GM23248 (cell line): ENCODE measurements around the gene PJA2. TPM values are rescaled to one million over a fixed set of nuclear protein-coding genes. Genes with fewer than 3 reads are reported as not detected.
"Not testable (repeated sequence)": the region's sequence is repeated elsewhere in the genome, so short reads cannot be mapped to it uniquely, and the experiment has no call there.

Experiments used
- DNase-seq: peaks from one replicate; pipeline ENCODE4 v3.0.0-alpha.2; 2015
- H2AFZ ChIP-seq: fragments of 200-600 bp; sonication (generic); 2 replicates; pipeline ENCODE4 v1.6.1; 2016; ENCODE audit warnings: antibody characterized with exemption
- H3F3A ChIP-seq: fragments of 200-600 bp; sonication (generic); 2 replicates; pipeline ENCODE4 v1.6.1; 2016; ENCODE audit warnings: mild to moderate bottlenecking, antibody characterized with exemption, mixed run types; ENCODE audit not compliant: insufficient read depth
- H3K27ac ChIP-seq: fragments of 200-600 bp; sonication (generic); 2 replicates; pipeline ENCODE4 v1.5.1; 2016; ENCODE audit warnings: mild to moderate bottlenecking
- H3K27me3 ChIP-seq: fragments of 200-600 bp; sonication (generic); replicated peaks from 2 replicates; pipeline ENCODE4 v1.6.1; 2016; ENCODE audit warnings: mild to moderate bottlenecking; ENCODE audit not compliant: insufficient read depth
- H3K36me3 ChIP-seq: fragments of 200-600 bp; sonication (generic); 2 replicates; pipeline ENCODE4 v1.6.1; 2016; ENCODE audit warnings: low read depth, mild to moderate bottlenecking
- H3K4me1 ChIP-seq: fragments of 200-600 bp; sonication (generic); 2 replicates; pipeline ENCODE4 v1.6.1; 2016; ENCODE audit warnings: mild to moderate bottlenecking; ENCODE audit not compliant: insufficient read depth
- H3K4me2 ChIP-seq: fragments of 200-600 bp; sonication (generic); one replicate; pipeline ENCODE4 v1.6.1; 2016; ENCODE audit warnings: mild to moderate bottlenecking; ENCODE audit not compliant: unreplicated experiment
- H3K4me3 ChIP-seq: fragments of 200-600 bp; sonication (generic); 2 replicates; pipeline ENCODE4 v1.5.1; 2016; ENCODE audit warnings: mild to moderate bottlenecking
- H3K79me2 ChIP-seq: fragments of 200-600 bp; sonication (generic); 2 replicates; pipeline ENCODE4 v1.6.1; 2016; ENCODE audit warnings: mild to moderate bottlenecking; ENCODE audit not compliant: insufficient read depth
- H3K9ac ChIP-seq: fragments of 200-600 bp; sonication (generic); 2 replicates; pipeline ENCODE4 v1.6.1; 2016; ENCODE audit warnings: mild to moderate bottlenecking
- H3K9me2 ChIP-seq: fragments of 200-600 bp; sonication (generic); 2 replicates; pipeline ENCODE4 v1.6.1; 2016; ENCODE audit warnings: mixed run types, mild to moderate bottlenecking, moderate library complexity; ENCODE audit not compliant: insufficient read depth
- H3K9me3 ChIP-seq: fragments of 200-600 bp; sonication (generic); one replicate; pipeline ENCODE4 v1.6.1; 2017; ENCODE audit warnings: low read depth
- H4K20me1 ChIP-seq: fragments of 200-600 bp; sonication (generic); 2 replicates; pipeline ENCODE4 v1.6.0; 2016; ENCODE audit not compliant: insufficient read depth
- EZH2 ChIP-seq: fragments of 200-600 bp; sonication (generic); IDR thresholded peaks from 2 replicates; pipeline ENCODE4 v1.6.1; 2018; ENCODE audit warnings: antibody characterized with exemption, mild to moderate bottlenecking; ENCODE audit not compliant: insufficient read depth, poor library complexity, severe bottlenecking
- EZH2phosphoT487 ChIP-seq: fragments of 200-600 bp; sonication (generic); IDR thresholded peaks from 2 replicates; pipeline ENCODE4 v1.6.1; 2018; ENCODE audit warnings: antibody characterized with exemption, moderate library complexity, mild to moderate bottlenecking, low read depth; ENCODE audit not compliant: insufficient read depth
- WGBS, 2 experiments: methylation state at CpG; one replicate each; pipeline ENCODE4 v1.1.6; 2015 to 2017; ENCODE audit warnings: low lambda C conversion rate in 2 of 2, low coverage in 1 of 2; ENCODE audit errors: missing lambda C conversion rate in 2 of 2; 5-methylcytosine and 5-hydroxymethylcytosine counted together
- in situ Hi-C: fragments of 300-500 bp; cut with MboI; formaldehyde crosslinking; loops from 2 replicates; pipeline ENCODE4 v1.15.0; 2020
- polyA plus RNA-seq: library from polyadenylated mRNA; unstranded; fragments of >200 nt; fragmentation: Nextera tagmentation; extraction: Ambion mirVana; gene quantifications from 2 replicates; pipeline ENCODE4 v1.2.1, GENCODE V29; 2016
- total RNA-seq: library from RNA; depleted of rRNA; stranded (reverse); fragments of >200 nt; shearing (Covaris generic); gene quantifications from 2 replicates; pipeline ENCODE4 v1.2.3, GENCODE V29; 2014

The PJA2 gene
- total and polyA plus RNA-seq, 2 experiments from 2014 or later = 76.4 to 95.3 TPM

- Histone ChIP-seq H3K9me3 (no peaks in the 10 kb centered on the region), H2AFZ (no peak overlapping the region), H3K4me3 (no peak overlapping the region), H3K4me1 (no peaks in the 10 kb centered on the region), H3K9me2 (no peaks in the 10 kb centered on the region), H3K79me2 (no peaks in the 10 kb centered on the region), H3K9ac (no peak overlapping the region), H3K27me3 (no peaks in the 10 kb centered on the region), H4K20me1 (no peaks in the 10 kb centered on the region), H3F3A (no peaks in the 10 kb centered on the region), H3K36me3 (no peaks in the 10 kb centered on the region), H3K4me2 (no peak overlapping the region), H3K27ac (no peak overlapping the region)
- 85 to 87% methylated on average over 9 of the region's 9 CpGs for WGBS, 2 experiments
- no peak for DNase-seq
- in situ Hi-C loops = no loop called here
- TF ChIP-seq EZH2 (no peak), EZH2phosphoT487 (no peak)
These were observed 111.9 kb downstream of the PJA2 start for GRCh38 chr5:109297900-109298299.

GRCh38 chr5:109291090-109291489 is 118.7 kb downstream of the PJA2 start:
- Histone ChIP-seq H3K9ac (no peak overlapping the region), H4K20me1 (no peaks in the 10 kb centered on the region), H3K36me3 (no peaks in the 10 kb centered on the region), H3K9me3 (peaks cover 3% of the 10 kb centered on the region), H2AFZ (no peak overlapping the region), H3K27me3 (no peaks in the 10 kb centered on the region), H3K4me1 (no peaks in the 10 kb centered on the region), H3K27ac (no peak overlapping the region), H3K9me2 (no peaks in the 10 kb centered on the region), H3K79me2 (no peaks in the 10 kb centered on the region), H3K4me3 (no peak overlapping the region), H3F3A (no peaks in the 10 kb centered on the region), H3K4me2 (no peak overlapping the region)
- WGBS, 2 experiments = 73 to 81% methylated on average over 6 of the region's 6 CpGs
- in situ Hi-C loops = no loop called here
- TF ChIP-seq EZH2phosphoT487 = no peak
- no peak for TF ChIP-seq EZH2
- DNase-seq = no peak

GRCh38 chr5:109290231-109290630 is 119.5 kb downstream of the PJA2 start:
- no peak overlapping the region for H3K9ac ChIP-seq
- H3K4me2 ChIP-seq = no peak overlapping the region
- peaks cover 3% of the 10 kb centered on the region for H3K9me3 ChIP-seq
- no peaks in the 10 kb centered on the region for H3K79me2 ChIP-seq
- no peak overlapping the region for H3K4me3 ChIP-seq
- H3F3A ChIP-seq = no peaks in the 10 kb centered on the region
- no peaks in the 10 kb centered on the region for H3K27me3 ChIP-seq
- H4K20me1 ChIP-seq = no peaks in the 10 kb centered on the region
- DNase-seq = no peak
- WGBS, 2 experiments = 79 to 84% methylated on average over 2 of the region's 2 CpGs
- H3K4me1 ChIP-seq = no peaks in the 10 kb centered on the region
- no peaks in the 10 kb centered on the region for H3K36me3 ChIP-seq
- TF ChIP-seq EZH2 (no peak), EZH2phosphoT487 (no peak)
- in situ Hi-C loops = no loop called here
- no peak overlapping the region for H3K27ac ChIP-seq
- no peaks in the 10 kb centered on the region for H3K9me2 ChIP-seq
- H2AFZ ChIP-seq = no peak overlapping the region

GRCh38 chr5:109286628-109287027 is 123.1 kb downstream of the PJA2 start:
- 70 to 71% methylated on average over 4 of the region's 4 CpGs for WGBS, 2 experiments
- H3K9me2 ChIP-seq, H3K4me2 ChIP-seq, H3K79me2 ChIP-seq, H3K36me3 ChIP-seq, H3K9me3 ChIP-seq, H3F3A ChIP-seq, H3K9ac ChIP-seq, DNase-seq, H3K27ac ChIP-seq, H2AFZ ChIP-seq, in situ Hi-C loops, H4K20me1 ChIP-seq, H3K4me3 ChIP-seq, H3K27me3 ChIP-seq, H3K4me1 ChIP-seq: not testable (repeated sequence)
